ENCODE results near the gene MTSS2. TPM values are rescaled to one million over a fixed set of nuclear protein-coding genes. Genes with fewer than 3 reads are reported as not detected.

MTSS2 gene
- total and polyA plus RNA-seq, 4 experiments from 2014 or later, result 1.8 to 1.9 TPM; not detected in 2

- peaks cover 0 to 10% of the 10 kb centered on the region in 2 donors for H3K36me3 Mint-ChIP-seq
- H3K27ac Mint-ChIP-seq, result no peak overlapping the region
Measured at GRCh38 chr16:70661534-70661917, 24.3 kb downstream of the MTSS2 start.

GRCh38 chr16:70660672-70661350 is 25.0 kb downstream of the MTSS2 start:
- intact Hi-C loops (cut with micrococcal nuclease), result no loop called here
- CTCF ChIA-PET (ENCODE audit: partially characterized antibody), result no interaction called here
- no peak overlapping the region for H3K4me3 Mint-ChIP-seq
- Histone ChIP-seq H3K27ac (ENCODE audit: low read depth, low read length) (no peak overlapping the region), H3K9me3 (ENCODE audit: control insufficient read depth in 1 of 2, low read length in 2 of 2) (no peaks in the 10 kb centered on the region), H3K4me3 (ENCODE audit: low read length in 2 of 2) (no peak overlapping the region), H3K27me3 (ENCODE audit: insufficient read depth, low read length) (no peaks in the 10 kb centered on the region), H3K4me1 (ENCODE audit: insufficient read depth, low read length) (no peaks in the 10 kb centered on the region), H3K36me3 (ENCODE audit: insufficient read depth, low read length) (no peaks in the 10 kb centered on the region)
- POLR2A ChIA-PET (ENCODE audit: partially characterized antibody), result no interaction called here
- H3K4me1 Mint-ChIP-seq, result no peaks in the 10 kb centered on the region
- H3K9me3 Mint-ChIP-seq, result no peaks in the 10 kb centered on the region
- DNase-seq, result no peak
- no peak overlapping the region for H3K27ac Mint-ChIP-seq
- no peaks in the 10 kb centered on the region for H3K27me3 Mint-ChIP-seq
- peaks cover 0 to 3% of the 10 kb centered on the region in 2 donors for H3K36me3 Mint-ChIP-seq

More at GRCh38 chr16:70661534-70661917, 24.3 kb downstream of the MTSS2 start:
- Mint-ChIP-seq H3K9me3 (no peaks in the 10 kb centered on the region), H3K4me1 (no peaks in the 10 kb centered on the region), H3K27me3 (no peaks in the 10 kb centered on the region), H3K4me3 (no peak overlapping the region)
- H3K4me1 ChIP-seq (ENCODE audit: insufficient read depth, low read length), result no peaks in the 10 kb centered on the region
- ChIA-PET CTCF (ENCODE audit: partially characterized antibody) (no interaction called here), POLR2A (ENCODE audit: partially characterized antibody) (no interaction called here)
- DNase-seq, result no peak
- no peaks in the 10 kb centered on the region for H3K27me3 ChIP-seq (ENCODE audit: insufficient read depth, low read length)
- no peaks in the 10 kb centered on the region for H3K9me3 ChIP-seq (ENCODE audit: control insufficient read depth in 1 of 2, low read length in 2 of 2)
- no peaks in the 10 kb centered on the region for H3K36me3 ChIP-seq (ENCODE audit: insufficient read depth, low read length)
- no peak overlapping the region for H3K4me3 ChIP-seq (ENCODE audit: low read length in 2 of 2)
- intact Hi-C loops (cut with micrococcal nuclease), result no loop called here
- H3K27ac ChIP-seq (ENCODE audit: low read depth, low read length), result no peak overlapping the region

GRCh38 chr16:70659953-70660671 is 25.7 kb downstream of the MTSS2 start:
- no peak for DNase-seq
- Mint-ChIP-seq H3K4me3 (no peak overlapping the region), H3K9me3 (no peaks in the 10 kb centered on the region), H3K36me3 (no peaks in the 10 kb centered on the region), H3K27me3 (no peaks in the 10 kb centered on the region), H3K4me1 (no peaks in the 10 kb centered on the region), H3K27ac (no peak overlapping the region)
- ChIA-PET POLR2A (ENCODE audit: partially characterized antibody) (no interaction called here), CTCF (ENCODE audit: partially characterized antibody) (interaction anchor here (0.7 kb wide), 1 partner anchor 151 kb away, joined by 3 read pairs; no protein-coding TSS in a partner anchor)
- no peak overlapping the region for H3K27ac ChIP-seq (ENCODE audit: low read depth, low read length)
- intact Hi-C loops (cut with micrococcal nuclease), result loop anchor here (10.0 kb wide), 2 partner anchors 115 to 495 kb away; no protein-coding TSS in a partner anchor
- H3K9me3 ChIP-seq (ENCODE audit: control insufficient read depth in 1 of 2, low read length in 2 of 2), result no peaks in the 10 kb centered on the region
- H3K27me3 ChIP-seq (ENCODE audit: insufficient read depth, low read length), result no peaks in the 10 kb centered on the region
- no peaks in the 10 kb centered on the region for H3K4me1 ChIP-seq (ENCODE audit: insufficient read depth, low read length)
- H3K4me3 ChIP-seq (ENCODE audit: low read length in 2 of 2), result no peak overlapping the region
- no peaks in the 10 kb centered on the region for H3K36me3 ChIP-seq (ENCODE audit: insufficient read depth, low read length)

- CTCF ChIA-PET (ENCODE audit: partially characterized antibody), result interaction anchor here (0.7 to 0.8 kb wide), 2 partner anchors 24 to 151 kb away, joined by 3 read pairs; no protein-coding TSS in a partner anchor
Measured at GRCh38 chr16:70659546-70659945, 26.3 kb downstream of the MTSS2 start.

GRCh38 chr16:70658921-70659320 is 26.9 kb downstream of the MTSS2 start:
- ChIA-PET POLR2A (ENCODE audit: partially characterized antibody) (no interaction called here), CTCF (ENCODE audit: partially characterized antibody) (interaction anchor here (0.8 kb wide), 1 partner anchor 23 kb away, joined by 3 read pairs; no protein-coding TSS in a partner anchor)
- peak overlapping the region in 2 of 7 donors; percentile 18 to 41 for H3K27ac Mint-ChIP-seq

More at GRCh38 chr16:70659546-70659945, 26.3 kb downstream of the MTSS2 start:
- Histone ChIP-seq H3K27me3 (ENCODE audit: insufficient read depth, low read length) (no peaks in the 10 kb centered on the region), H3K27ac (ENCODE audit: low read depth, low read length) (no peak overlapping the region), H3K36me3 (ENCODE audit: insufficient read depth, low read length) (no peaks in the 10 kb centered on the region), H3K4me3 (ENCODE audit: low read length in 2 of 2) (no peak overlapping the region), H3K9me3 (ENCODE audit: control insufficient read depth in 1 of 2, low read length in 2 of 2) (no peaks in the 10 kb centered on the region), H3K4me1 (ENCODE audit: insufficient read depth, low read length) (no peaks in the 10 kb centered on the region)
- H3K4me1 Mint-ChIP-seq, result no peaks in the 10 kb centered on the region
- H3K9me3 Mint-ChIP-seq, result no peaks in the 10 kb centered on the region
- no peaks in the 10 kb centered on the region for H3K27me3 Mint-ChIP-seq
- intact Hi-C loops (cut with micrococcal nuclease), result loop anchor here (10.0 kb wide), 2 partner anchors 115 to 495 kb away; no protein-coding TSS in a partner anchor
- DNase-seq, result no peak
- POLR2A ChIA-PET (ENCODE audit: partially characterized antibody), result no interaction called here
- H3K4me3 Mint-ChIP-seq, result no peak overlapping the region
- no peaks in the 10 kb centered on the region for H3K36me3 Mint-ChIP-seq
- no peak overlapping the region for H3K27ac Mint-ChIP-seq

GRCh38 chr16:70657956-70658355 is 27.9 kb downstream of the MTSS2 start:
- ChIA-PET POLR2A (ENCODE audit: partially characterized antibody) (no interaction called here), CTCF (ENCODE audit: partially characterized antibody) (interaction anchor here (0.9 kb wide), 1 partner anchor 288 kb away, joined by 3 read pairs; no protein-coding TSS in a partner anchor)
- intact Hi-C loops (cut with micrococcal nuclease), result loop anchor here (10.0 kb wide), 2 partner anchors 117 to 493 kb away; no protein-coding TSS in a partner anchor
- no peaks in the 10 kb centered on the region for H3K9me3 ChIP-seq (ENCODE audit: control insufficient read depth in 1 of 2, low read length in 2 of 2)
- H3K4me3 ChIP-seq (ENCODE audit: low read length in 2 of 2), result no peak overlapping the region
- H3K27me3 ChIP-seq (ENCODE audit: insufficient read depth, low read length), result no peaks in the 10 kb centered on the region
- no peaks in the 10 kb centered on the region for H3K4me1 ChIP-seq (ENCODE audit: insufficient read depth, low read length)
- no peak overlapping the region for H3K27ac Mint-ChIP-seq
- DNase-seq, result no peak
- peaks cover 0 to 5% (median 4%) of the 10 kb centered on the region in 4 donors for H3K4me1 Mint-ChIP-seq
- H3K27ac ChIP-seq (ENCODE audit: low read depth, low read length), result no peak overlapping the region
- no peaks in the 10 kb centered on the region for H3K36me3 Mint-ChIP-seq
- H3K36me3 ChIP-seq (ENCODE audit: insufficient read depth, low read length), result no peaks in the 10 kb centered on the region
- no peaks in the 10 kb centered on the region for H3K9me3 Mint-ChIP-seq
- no peak overlapping the region for H3K4me3 Mint-ChIP-seq
- H3K27me3 Mint-ChIP-seq, result peaks cover 0 to 1% of the 10 kb centered on the region in 2 donors

More at GRCh38 chr16:70658921-70659320, 26.9 kb downstream of the MTSS2 start:
- Histone ChIP-seq H3K4me3 (ENCODE audit: low read length in 2 of 2) (no peak overlapping the region), H3K4me1 (ENCODE audit: insufficient read depth, low read length) (no peaks in the 10 kb centered on the region), H3K9me3 (ENCODE audit: control insufficient read depth in 1 of 2, low read length in 2 of 2) (no peaks in the 10 kb centered on the region), H3K36me3 (ENCODE audit: insufficient read depth, low read length) (no peaks in the 10 kb centered on the region), H3K27me3 (ENCODE audit: insufficient read depth, low read length) (no peaks in the 10 kb centered on the region), H3K27ac (ENCODE audit: low read depth, low read length) (no peak overlapping the region)
- DNase-seq, result no peak
- Mint-ChIP-seq H3K4me3 (no peak overlapping the region), H3K36me3 (no peaks in the 10 kb centered on the region), H3K27me3 (no peaks in the 10 kb centered on the region), H3K4me1 (peaks cover 0 to 1% (median under 1%) of the 10 kb centered on the region in 4 donors), H3K9me3 (no peaks in the 10 kb centered on the region)
- intact Hi-C loops (cut with micrococcal nuclease), result loop anchor here (10.0 kb wide), 2 partner anchors 116 to 494 kb away; no protein-coding TSS in a partner anchor

- H3K27me3 Mint-ChIP-seq, result peaks cover 0 to 1% of the 10 kb centered on the region in 2 donors
- Histone ChIP-seq H3K27me3 (ENCODE audit: insufficient read depth, low read length) (no peaks in the 10 kb centered on the region), H3K4me1 (ENCODE audit: insufficient read depth, low read length) (no peaks in the 10 kb centered on the region), H3K36me3 (ENCODE audit: insufficient read depth, low read length) (no peaks in the 10 kb centered on the region), H3K4me3 (ENCODE audit: low read length in 2 of 2) (no peak overlapping the region), H3K27ac (ENCODE audit: low read depth, low read length) (no peak overlapping the region), H3K9me3 (ENCODE audit: control insufficient read depth in 1 of 2, low read length in 2 of 2) (no peaks in the 10 kb centered on the region)
- intact Hi-C loops (cut with micrococcal nuclease), result loop anchor here (10.0 kb wide), 2 partner anchors 118 to 492 kb away; no protein-coding TSS in a partner anchor
- CTCF ChIA-PET (ENCODE audit: partially characterized antibody), result no interaction called here
- POLR2A ChIA-PET (ENCODE audit: partially characterized antibody), result no interaction called here
- no peak for DNase-seq
- H3K9me3 Mint-ChIP-seq, result no peaks in the 10 kb centered on the region
- H3K36me3 Mint-ChIP-seq, result no peaks in the 10 kb centered on the region
- H3K4me1 Mint-ChIP-seq, result peaks cover 0 to 5% (median 4%) of the 10 kb centered on the region in 4 donors
- peak overlapping the region in 1 of 7 donors; percentile 5 for H3K27ac Mint-ChIP-seq
- peak overlapping the region in 1 of 8 donors; percentile 26 for H3K4me3 Mint-ChIP-seq
Measured at GRCh38 chr16:70656712-70657263, 29.1 kb downstream of the MTSS2 start.

Measured in CD4-positive, alpha-beta memory T cell (primary cell).